ENCODE results near the gene HMMR. TPM values are rescaled to one million over a fixed set of nuclear protein-coding genes. Genes with fewer than 3 reads are reported as not detected.

Gene HMMR
- total and polyA plus RNA-seq, 2 experiments from 2014 or later = 77.9 to 163 TPM

DNA sequence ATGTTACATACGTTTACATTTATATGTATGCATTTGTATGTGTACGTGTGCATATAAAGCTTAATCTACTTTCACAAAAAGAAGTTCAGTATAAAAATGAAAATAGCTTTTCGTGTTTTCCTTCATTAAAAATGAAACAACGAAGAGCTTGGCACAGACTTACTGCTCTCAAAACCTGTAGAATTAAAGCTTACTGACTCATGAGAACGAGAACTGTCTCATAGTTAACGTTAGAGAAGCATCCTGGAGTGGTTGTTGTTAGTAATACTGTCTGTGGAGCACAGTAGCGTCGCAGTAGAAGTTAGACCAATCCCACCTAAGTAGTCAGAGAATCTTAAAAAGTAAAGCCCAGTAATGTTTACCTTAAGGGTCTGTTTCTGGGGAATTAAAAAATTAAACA lies 46.3 kb downstream of the HMMR start:
- H3K27me3 ChIP-seq (ENCODE audit: insufficient read depth) = no peaks in the 10 kb centered on the region
- Mint-ChIP-seq H3K9me3 (no peaks in the 10 kb centered on the region; the same call in 2 of the 3 replicates), H3K36me3 (ENCODE audit: low read depth) (peaks cover 39% of the 10 kb centered on the region), H3K4me3 (peak overlapping the region; percentile 96), H3K27me3 (ENCODE audit: insufficient read depth, low read depth, poor library complexity) (peaks cover 17% of the 10 kb centered on the region), H3K27ac (no peak overlapping the region), H3K4me1 (peaks cover 47% of the 10 kb centered on the region)
- ATAC-seq = no peak
- peaks cover 47% of the 10 kb centered on the region for H4K20me1 ChIP-seq (replicated peaks; ENCODE audit: insufficient read depth)
- H3K79me2 ChIP-seq (replicated peaks; ENCODE audit: insufficient read depth) = peaks cover 79% of the 10 kb centered on the region
- no peaks in the 10 kb centered on the region for H3F3A ChIP-seq (replicated peaks; ENCODE audit: low read depth)
- H3K4me3 ChIP-seq = peak overlapping the region; percentile 58
- peaks cover 43% of the 10 kb centered on the region for H3K4me1 ChIP-seq (ENCODE audit: insufficient read depth)
- no peak for DNase-seq (ENCODE audit: low spot score)
- H3K27ac ChIP-seq (ENCODE audit: low read depth) = no peak overlapping the region
- H3K36me3 ChIP-seq (ENCODE audit: insufficient read depth) = no peaks in the 10 kb centered on the region
- H2AFZ ChIP-seq = no peak overlapping the region
- H3K9me2 ChIP-seq (ENCODE audit: insufficient read depth) = no peaks in the 10 kb centered on the region
- TF ChIP-seq NANOG (IDR thresholded peaks at IDR 0.05; ENCODE audit: borderline replicate concordance) (no peak), STAT1 (IDR thresholded peaks at IDR 0.05; ENCODE audit: unreplicated experiment) (no peak), CTCF (conservative IDR thresholded peaks at IDR 0.05; ENCODE audit: low read depth in 2 of 2) (no peak)
- H3K4me2 ChIP-seq = peak overlapping the region; percentile 89

DNA sequence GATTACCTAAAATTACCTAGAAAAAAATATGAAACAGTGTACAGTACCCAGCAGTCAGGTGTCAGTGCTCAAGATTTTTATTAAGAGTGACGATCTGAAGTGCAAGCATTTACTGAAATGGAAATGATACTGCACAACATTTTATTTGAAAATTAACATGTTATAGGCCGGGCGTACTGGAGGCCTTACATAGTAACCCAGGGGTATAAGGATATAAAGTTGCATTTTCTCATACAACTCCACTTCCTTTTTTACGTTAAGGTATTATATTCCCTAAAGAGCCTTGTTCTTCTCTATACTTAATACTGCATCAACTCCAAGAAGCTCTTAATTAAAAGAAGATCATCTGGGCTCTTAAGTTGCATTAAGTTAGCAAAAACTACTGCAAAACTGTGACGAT lies 48.3 kb downstream of the HMMR start:
- no peaks in the 10 kb centered on the region for H3K27me3 ChIP-seq (ENCODE audit: insufficient read depth)
- H3K79me2 ChIP-seq (replicated peaks; ENCODE audit: insufficient read depth) = peaks cover 96% of the 10 kb centered on the region
- peaks cover 18% of the 10 kb centered on the region for H3K36me3 ChIP-seq (ENCODE audit: insufficient read depth)
- H4K20me1 ChIP-seq (replicated peaks; ENCODE audit: insufficient read depth) = peaks cover 54% of the 10 kb centered on the region
- H3F3A ChIP-seq (replicated peaks; ENCODE audit: low read depth) = no peaks in the 10 kb centered on the region
- Mint-ChIP-seq H3K4me1 (peaks cover 43% of the 10 kb centered on the region), H3K27me3 (ENCODE audit: insufficient read depth, low read depth, poor library complexity) (peaks cover 17% of the 10 kb centered on the region), H3K27ac (0 out of 2 replicates have a peak overlapping the region, but pooled peaks have one; percentile 42), H3K9me3 (no peaks in the 10 kb centered on the region; the same call in 2 of the 3 replicates), H3K36me3 (ENCODE audit: low read depth) (peaks cover 58% of the 10 kb centered on the region), H3K4me3 (peak overlapping the region; percentile 49)
- no peak overlapping the region for H2AFZ ChIP-seq
- H3K4me1 ChIP-seq (ENCODE audit: insufficient read depth) = peaks cover 36% of the 10 kb centered on the region
- DNase-seq (ENCODE audit: low spot score) = no peak
- H3K4me2 ChIP-seq = peak overlapping the region; percentile 89
- peak overlapping the region; percentile 58 for H3K4me3 ChIP-seq
- H3K9me2 ChIP-seq (ENCODE audit: insufficient read depth) = no peaks in the 10 kb centered on the region
- H3K27ac ChIP-seq (ENCODE audit: low read depth) = no peak overlapping the region
- ATAC-seq = no peak
- TF ChIP-seq ZNF331 (CRISPR knock-in tag; IDR thresholded peaks at IDR 0.05; ENCODE audit: low read depth) (no peak), STAT1 (IDR thresholded peaks at IDR 0.05; ENCODE audit: unreplicated experiment) (no peak), EZH2phosphoT487 (IDR thresholded peaks at IDR 0.05; ENCODE audit: unreplicated experiment) (no peak), JUNB (IDR thresholded peaks at IDR 0.05; ENCODE audit: unreplicated experiment) (no peak), POLR2AphosphoS5 (IDR thresholded peaks at IDR 0.05; ENCODE audit: low read depth) (no peak), REST (IDR thresholded peaks at IDR 0.05; ENCODE audit: unreplicated experiment) (no peak), NANOG (IDR thresholded peaks at IDR 0.05; ENCODE audit: borderline replicate concordance) (no peak), ZNF114 (CRISPR knock-in tag; IDR thresholded peaks at IDR 0.05) (no peak), ZNF462 (CRISPR knock-in tag; IDR thresholded peaks at IDR 0.05) (no peak)

All from GM23338 (cell line).